ENCODE results near the gene PARD3B.

GRCh38 chr2:205471776-205472175, 926.5 kb downstream of the PARD3B start:
- TF ChIP-seq REST (IDR thresholded peaks at IDR 0.05; ENCODE audit: insufficient read depth in 1 of 2, low read depth in 2 of 2, low read length in 1 of 2) (no peak), CTCF (IDR thresholded peaks at IDR 0.05) (no peak)

Measured in Panc1 (cell line).